ENCODE results near the gene AARS1. TPM values are rescaled to one million over a fixed set of nuclear protein-coding genes. Genes with fewer than 3 reads are reported as not detected.
"Not testable (repeated sequence)": the region's sequence is repeated elsewhere in the genome, so short reads cannot be mapped to it uniquely, and the experiment has no call there.

AARS1 gene
- total RNA-seq = 10 to 100 TPM; 32.6 to 47.3 (median 40.6) TPM

DNA sequence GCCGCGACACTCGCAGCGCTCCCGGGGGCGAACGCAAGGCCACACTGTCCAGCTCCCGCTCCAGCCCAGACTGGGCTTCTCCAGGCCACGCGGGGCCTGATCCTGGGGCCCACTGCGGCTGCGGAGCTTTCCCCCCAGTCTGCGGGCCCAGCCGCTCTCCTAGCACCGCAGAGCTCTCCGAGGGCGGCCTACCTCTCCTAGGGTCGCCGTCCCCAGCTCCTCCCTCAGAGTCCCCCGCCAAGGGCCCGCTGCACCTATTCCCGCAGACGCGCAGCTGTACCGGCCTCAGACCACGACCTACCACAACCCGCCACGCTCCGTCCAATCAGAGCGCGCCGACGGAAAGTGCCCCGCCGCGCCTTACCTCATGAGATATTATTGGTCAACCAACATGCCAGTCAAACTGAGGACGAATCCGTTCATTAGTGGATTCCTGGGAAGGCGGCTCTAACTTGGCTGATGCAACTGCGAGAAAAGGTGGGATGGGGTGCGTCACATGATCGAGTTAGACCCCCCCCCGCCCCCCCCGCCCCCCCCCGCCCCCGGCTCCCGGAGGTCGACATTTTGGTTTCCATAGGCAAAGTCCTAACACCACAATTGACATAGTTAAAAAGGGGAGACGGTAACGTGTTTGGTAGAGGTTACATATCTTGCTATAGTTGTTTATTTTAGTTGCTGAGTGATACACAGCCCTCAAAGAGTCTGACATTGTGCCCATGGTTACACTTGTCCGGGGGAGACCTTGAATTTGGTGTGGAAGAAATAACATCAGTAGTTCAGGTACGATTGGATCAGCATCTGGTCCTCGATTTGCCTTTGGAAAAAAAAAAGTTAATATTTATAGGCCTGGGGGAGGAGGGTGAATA is at the start of gene AARS1:
TSS of gene AARS1 (minus strand) at position 278 of the 866 bp plus-strand sequence. CDS start 6,743 bp downstream, outside the sequence.
- intact Hi-C loops (cut with DNase I; ENCODE audit: low total_unique reads) = no loop called here
- TF ChIP-seq CTCF (IDR thresholded peaks at IDR 0.05) = peak in 1 of 3 donors; percentile 47
- peak in 1 of 2 donors; percentile 24 for TF ChIP-seq POLR2A (IDR thresholded peaks at IDR 0.05)
- WGBS, 2 donors = 2 to 4% methylated on average over 18 to 45 of the region's 53 CpGs
- DNase-seq (ENCODE audit: low spot score in 2 of 2) = peak; percentile 96 to 99
- H3K4me3 ChIP-seq (ENCODE audit: low read depth, poor library complexity, severe bottlenecking) = peak within 1 kb of the TSS; percentile 46

GRCh38 chr16:70337814-70338213 is 48.5 kb upstream of the AARS1 start:
- intact Hi-C loops (cut with DNase I; ENCODE audit: low total_unique reads) = no loop called here
- H3K4me3 ChIP-seq (ENCODE audit: low read depth, poor library complexity, severe bottlenecking) = no peak overlapping the region
- 95 to 97% methylated on average over 5 of the region's 5 CpGs for WGBS, 2 donors
- TF ChIP-seq CTCF (IDR thresholded peaks at IDR 0.05) = no peak
- TF ChIP-seq POLR2A (IDR thresholded peaks at IDR 0.05) = no peak
- DNase-seq (ENCODE audit: low spot score in 2 of 2) = no peak

DNA sequence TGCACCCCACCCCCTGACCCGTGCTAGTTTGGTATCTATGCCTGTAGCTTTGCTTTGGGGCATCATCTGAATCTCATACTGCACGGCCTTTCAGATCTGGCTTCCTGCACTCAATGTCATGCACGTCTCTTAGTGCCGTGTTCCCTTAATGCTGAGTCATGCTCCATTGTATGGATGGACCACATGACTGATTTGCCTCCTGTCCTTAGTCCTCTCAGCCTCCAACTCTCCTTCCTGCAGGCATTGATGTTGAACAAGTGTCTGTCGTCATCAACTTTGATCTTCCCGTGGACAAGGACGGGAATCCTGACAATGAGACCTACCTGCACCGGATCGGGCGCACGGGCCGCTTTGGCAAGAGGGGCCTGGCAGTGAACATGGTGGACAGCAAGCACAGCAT is 43.4 kb upstream of the AARS1 start:
- DNase-seq (ENCODE audit: low spot score in 2 of 2); intact Hi-C loops (cut with DNase I; ENCODE audit: low total_unique reads); H3K4me3 ChIP-seq (ENCODE audit: low read depth, poor library complexity, severe bottlenecking): not testable (repeated sequence)
- WGBS, 2 donors = 79 to 84% methylated on average over 8 to 11 of the region's 12 CpGs

- TF ChIP-seq POLR2A (IDR thresholded peaks at IDR 0.05) (no peak), CTCF (IDR thresholded peaks at IDR 0.05) (no peak)
- 62% methylated on average over 9 of the region's 9 CpGs for WGBS, 2 donors
- no peak for DNase-seq (ENCODE audit: low spot score in 2 of 2)
- no peak overlapping the region for H3K4me3 ChIP-seq (ENCODE audit: low read depth, poor library complexity, severe bottlenecking)
- intact Hi-C loops (cut with DNase I; ENCODE audit: low total_unique reads) = no loop called here
These were observed 42.5 kb upstream of the AARS1 start for GRCh38 chr16:70331588-70332358.

- no peak for TF ChIP-seq POLR2A (IDR thresholded peaks at IDR 0.05)
- no peak for TF ChIP-seq CTCF (IDR thresholded peaks at IDR 0.05)
- H3K4me3 ChIP-seq (ENCODE audit: low read depth, poor library complexity, severe bottlenecking) = no peak overlapping the region
- WGBS, 2 donors = 90 to 91% methylated on average over 1 of the region's 1 CpG
- intact Hi-C loops (cut with DNase I; ENCODE audit: low total_unique reads) = no loop called here
- no peak for DNase-seq (ENCODE audit: low spot score in 2 of 2)
These were observed 41.8 kb upstream of the AARS1 start for GRCh38 chr16:70331091-70331490.

Measured in lower leg skin (tissue), 4 donors.